ENCODE results near the gene STRADA. TPM values are rescaled to one million over a fixed set of nuclear protein-coding genes. Genes with fewer than 3 reads are reported as not detected.

The STRADA gene
- total and polyA plus RNA-seq, 2 donors (not counting 1 experiment from before 2014, with no cell fraction given): 22.8 TPM

- no peak for DNase-seq (ENCODE audit: low read depth in 2 of 2)
- TF ChIP-seq EZH2 (IDR thresholded peaks at IDR 0.05; ENCODE audit: low read length, missing control alignments) (no peak), CTCF (conservative IDR thresholded peaks at IDR 0.05 in 1 of 2, IDR thresholded peaks at IDR 0.05 in 1 of 2; ENCODE audit: low read depth in 1 of 2, low read length in 2 of 2) (no peak)
- Histone ChIP-seq H3K9me3 (ENCODE audit: control insufficient read depth, insufficient read depth, low read depth, low read length) (no peaks in the 10 kb centered on the region), H3K36me3 (ENCODE audit: control insufficient read depth, insufficient read depth, low read length) (peaks cover 12% of the 10 kb centered on the region), H3K27ac (ENCODE audit: insufficient read depth, low read length) (no peak overlapping the region), H3K27me3 (ENCODE audit: control insufficient read depth, insufficient read depth, low read length) (no peaks in the 10 kb centered on the region), H3K4me1 (ENCODE audit: control insufficient read depth, extremely low read depth, insufficient read depth, low read length) (no peaks in the 10 kb centered on the region), H3K9ac (ENCODE audit: insufficient read depth, low read length) (no peak overlapping the region), H4K20me1 (ENCODE audit: control insufficient read depth, extremely low read depth, insufficient read depth, low read length) (no peaks in the 10 kb centered on the region), H2AFZ (ENCODE audit: low read length) (no peak overlapping the region), H3K4me3 (replicated peaks in 1 of 4; ENCODE audit: control extremely low read depth in 1 of 4, insufficient read depth in 1 of 4, low read depth in 3 of 4, low read length in 4 of 4) (no peak overlapping the region), H3K4me2 (ENCODE audit: extremely low read depth, insufficient read depth, low read length) (no peak overlapping the region), H3K79me2 (ENCODE audit: control insufficient read depth, insufficient read depth, low read length) (no peaks in the 10 kb centered on the region)
Measured at GRCh38 chr17:63689479-63689878, 52.1 kb downstream of the STRADA start.

GRCh38 chr17:63688396-63689020 lies 53.1 kb downstream of the STRADA start:
- H3K9ac ChIP-seq (ENCODE audit: insufficient read depth, low read length): no peak overlapping the region
- no peaks in the 10 kb centered on the region for H4K20me1 ChIP-seq (ENCODE audit: control insufficient read depth, extremely low read depth, insufficient read depth, low read length)
- no peak overlapping the region for H3K27ac ChIP-seq (ENCODE audit: insufficient read depth, low read length)
- no peak for TF ChIP-seq CTCF (conservative IDR thresholded peaks at IDR 0.05 in 1 of 2, IDR thresholded peaks at IDR 0.05 in 1 of 2; ENCODE audit: low read depth in 1 of 2, low read length in 2 of 2)
- no peak for TF ChIP-seq EZH2 (IDR thresholded peaks at IDR 0.05; ENCODE audit: low read length, missing control alignments)
- no peak for DNase-seq (ENCODE audit: low read depth in 2 of 2)
- H3K4me3 ChIP-seq (replicated peaks in 1 of 4; ENCODE audit: control extremely low read depth in 1 of 4, insufficient read depth in 1 of 4, low read depth in 3 of 4, low read length in 4 of 4): no peak overlapping the region
- peaks cover 11% of the 10 kb centered on the region for H3K36me3 ChIP-seq (ENCODE audit: control insufficient read depth, insufficient read depth, low read length)
- no peaks in the 10 kb centered on the region for H3K9me3 ChIP-seq (ENCODE audit: control insufficient read depth, insufficient read depth, low read depth, low read length)
- no peak overlapping the region for H2AFZ ChIP-seq (ENCODE audit: low read length)
- no peaks in the 10 kb centered on the region for H3K27me3 ChIP-seq (ENCODE audit: control insufficient read depth, insufficient read depth, low read length)
- H3K4me1 ChIP-seq (ENCODE audit: control insufficient read depth, extremely low read depth, insufficient read depth, low read length): no peaks in the 10 kb centered on the region
- H3K4me2 ChIP-seq (ENCODE audit: extremely low read depth, insufficient read depth, low read length): no peak overlapping the region
- no peaks in the 10 kb centered on the region for H3K79me2 ChIP-seq (ENCODE audit: control insufficient read depth, insufficient read depth, low read length)

- H4K20me1 ChIP-seq (ENCODE audit: control insufficient read depth, extremely low read depth, insufficient read depth, low read length): no peaks in the 10 kb centered on the region
- H2AFZ ChIP-seq (ENCODE audit: low read length): no peak overlapping the region
- peaks cover 6% of the 10 kb centered on the region for H3K36me3 ChIP-seq (ENCODE audit: control insufficient read depth, insufficient read depth, low read length)
- H3K4me1 ChIP-seq (ENCODE audit: control insufficient read depth, extremely low read depth, insufficient read depth, low read length): no peaks in the 10 kb centered on the region
- no peaks in the 10 kb centered on the region for H3K79me2 ChIP-seq (ENCODE audit: control insufficient read depth, insufficient read depth, low read length)
- no peaks in the 10 kb centered on the region for H3K27me3 ChIP-seq (ENCODE audit: control insufficient read depth, insufficient read depth, low read length)
- H3K4me2 ChIP-seq (ENCODE audit: extremely low read depth, insufficient read depth, low read length): no peak overlapping the region
- no peak for TF ChIP-seq EZH2 (IDR thresholded peaks at IDR 0.05; ENCODE audit: low read length, missing control alignments)
- no peak for TF ChIP-seq CTCF (conservative IDR thresholded peaks at IDR 0.05 in 1 of 2, IDR thresholded peaks at IDR 0.05 in 1 of 2; ENCODE audit: low read depth in 1 of 2, low read length in 2 of 2)
- no peak overlapping the region for H3K9ac ChIP-seq (ENCODE audit: insufficient read depth, low read length)
- no peak overlapping the region for H3K27ac ChIP-seq (ENCODE audit: insufficient read depth, low read length)
- no peak for DNase-seq (ENCODE audit: low read depth in 2 of 2)
- no peaks in the 10 kb centered on the region for H3K9me3 ChIP-seq (ENCODE audit: control insufficient read depth, insufficient read depth, low read depth, low read length)
- no peak overlapping the region for H3K4me3 ChIP-seq (replicated peaks in 1 of 4; ENCODE audit: control extremely low read depth in 1 of 4, insufficient read depth in 1 of 4, low read depth in 3 of 4, low read length in 4 of 4)
Measured at GRCh38 chr17:63686138-63686685, 55.4 kb downstream of the STRADA start.

Data from fibroblast of lung (primary cell).